Liver (tissue), 3 donors: ENCODE results near the gene TMEM51.

Source experiments
- CTCF ChIP-seq: fragments of 150-350 bp; IDR thresholded peaks from 2 replicates; pipeline ENCODE4 v1.5.1; 2017; ENCODE audit warnings: improper control_type of control experiment, low read depth, low read length; ENCODE audit not compliant: missing input control
- EGR1 ChIP-seq, 2 donors: IDR thresholded peaks; 2 replicates each; pipeline ENCODE4 v1.6.1; 2016 to 2018; ENCODE audit warnings: antibody characterized with exemption in 2 of 2, low read depth in 2 of 2
- GABPA ChIP-seq, 2 donors: IDR thresholded peaks in 1 of 2; conservative IDR thresholded peaks in 1 of 2; 2 replicates each; pipeline ENCODE4 v1.6.1; 2016; ENCODE audit warnings: antibody characterized with exemption in 2 of 2, mild to moderate bottlenecking in 1 of 2, moderate library complexity in 1 of 2
- HNF4A ChIP-seq, 2 donors: conservative IDR thresholded peaks; 2 replicates each; pipeline ENCODE4 v1.6.1; 2016; ENCODE audit warnings: antibody characterized with exemption in 2 of 2, mild to moderate bottlenecking in 2 of 2
- JUND ChIP-seq, 2 donors: IDR thresholded peaks; 2 replicates each; pipeline ENCODE4 v1.6.1; 2016; ENCODE audit warnings: antibody characterized with exemption in 2 of 2
- TAF1 ChIP-seq: conservative IDR thresholded peaks from 2 replicates; pipeline ENCODE4 v1.6.1; 2016; ENCODE audit warnings: antibody characterized with exemption, mild to moderate bottlenecking
- ZBTB33 ChIP-seq: IDR thresholded peaks from 2 replicates; pipeline ENCODE4 v1.6.1; 2016; ENCODE audit warnings: antibody characterized with exemption
- TF ChIP-seq, protein P1 (sequence below): IDR thresholded peaks from 2 replicates; pipeline ENCODE4 v1.6.1; 2016; ENCODE audit warnings: antibody characterized with exemption, mild to moderate bottlenecking
- TF ChIP-seq, protein P2 (sequence below): IDR thresholded peaks from 2 replicates; pipeline ENCODE4 v1.6.1; 2016; ENCODE audit warnings: antibody characterized with exemption
- donor health status: healthy.
- donor health status: healthy.

GRCh38 chr1:15243275-15244043 is 89.9 kb downstream of the TMEM51 start:
- TF ChIP-seq CTCF (no peak), TAF1 (no peak), JUND (IDR thresholded peaks at IDR 0.05) (no peak), ZBTB33 (no peak), GABPA (IDR thresholded peaks at IDR 0.05 in 1 of 2, conservative IDR thresholded peaks at IDR 0.05 in 1 of 2) (no peak), HNF4A (conservative IDR thresholded peaks at IDR 0.05) (no peak), EGR1 (IDR thresholded peaks at IDR 0.05; ENCODE audit: low read depth in 2 of 2) (no peak)
- TF ChIP-seq, protein P1, sequence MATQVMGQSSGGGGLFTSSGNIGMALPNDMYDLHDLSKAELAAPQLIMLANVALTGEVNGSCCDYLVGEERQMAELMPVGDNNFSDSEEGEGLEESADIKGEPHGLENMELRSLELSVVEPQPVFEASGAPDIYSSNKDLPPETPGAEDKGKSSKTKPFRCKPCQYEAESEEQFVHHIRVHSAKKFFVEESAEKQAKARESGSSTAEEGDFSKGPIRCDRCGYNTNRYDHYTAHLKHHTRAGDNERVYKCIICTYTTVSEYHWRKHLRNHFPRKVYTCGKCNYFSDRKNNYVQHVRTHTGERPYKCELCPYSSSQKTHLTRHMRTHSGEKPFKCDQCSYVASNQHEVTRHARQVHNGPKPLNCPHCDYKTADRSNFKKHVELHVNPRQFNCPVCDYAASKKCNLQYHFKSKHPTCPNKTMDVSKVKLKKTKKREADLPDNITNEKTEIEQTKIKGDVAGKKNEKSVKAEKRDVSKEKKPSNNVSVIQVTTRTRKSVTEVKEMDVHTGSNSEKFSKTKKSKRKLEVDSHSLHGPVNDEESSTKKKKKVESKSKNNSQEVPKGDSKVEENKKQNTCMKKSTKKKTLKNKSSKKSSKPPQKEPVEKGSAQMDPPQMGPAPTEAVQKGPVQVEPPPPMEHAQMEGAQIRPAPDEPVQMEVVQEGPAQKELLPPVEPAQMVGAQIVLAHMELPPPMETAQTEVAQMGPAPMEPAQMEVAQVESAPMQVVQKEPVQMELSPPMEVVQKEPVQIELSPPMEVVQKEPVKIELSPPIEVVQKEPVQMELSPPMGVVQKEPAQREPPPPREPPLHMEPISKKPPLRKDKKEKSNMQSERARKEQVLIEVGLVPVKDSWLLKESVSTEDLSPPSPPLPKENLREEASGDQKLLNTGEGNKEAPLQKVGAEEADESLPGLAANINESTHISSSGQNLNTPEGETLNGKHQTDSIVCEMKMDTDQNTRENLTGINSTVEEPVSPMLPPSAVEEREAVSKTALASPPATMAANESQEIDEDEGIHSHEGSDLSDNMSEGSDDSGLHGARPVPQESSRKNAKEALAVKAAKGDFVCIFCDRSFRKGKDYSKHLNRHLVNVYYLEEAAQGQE, result no peak
- TF ChIP-seq, protein P2, sequence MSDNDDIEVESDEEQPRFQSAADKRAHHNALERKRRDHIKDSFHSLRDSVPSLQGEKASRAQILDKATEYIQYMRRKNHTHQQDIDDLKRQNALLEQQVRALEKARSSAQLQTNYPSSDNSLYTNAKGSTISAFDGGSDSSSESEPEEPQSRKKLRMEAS, result no peak
